H1 (cell line): ENCODE results near the gene CXCL1. TPM values are rescaled to one million over a fixed set of nuclear protein-coding genes. Genes with fewer than 3 reads are reported as not detected.

Source experiments
- CTCF ChIA-PET: fragments of 300-600 bp; sonication (Branson Sonifier 250); formaldehyde crosslinking; loops from one replicate; lab custom pipeline; 2021; ENCODE audit not compliant: partially characterized antibody; lab: Charles Lee
- POLR2A ChIA-PET: fragments of 300-600 bp; sonication (Branson Sonifier 250); formaldehyde crosslinking; loops from one replicate; lab custom pipeline; 2021; ENCODE audit warnings: inconsistent platforms; ENCODE audit not compliant: partially characterized antibody; lab: Charles Lee
- DNase-seq, 2 experiments: peaks; one replicate each; pipeline versions ENCODE4 v3.0.0 to v3.0.0-alpha.2; 2010 to 2022; ENCODE audit warnings: low spot score in 2 of 2, low read depth in 1 of 2, mixed read lengths in 1 of 2
- FAIRE-seq: peaks from 2 replicates; lab custom pipeline; 2011; peaks lifted over from hg19 to GRCh38; lab: Jason Lieb, UNC
- H2AFZ ChIP-seq: 2 replicates; pipeline ENCODE4 v1.8.1; 2012; ENCODE audit warnings: low read length, inconsistent platforms
- H2AK5ac ChIP-seq: 2 replicates; pipeline ENCODE4 v1.6.1; 2013; ENCODE audit warnings: low read depth, low read length
- H2BK120ac ChIP-seq: replicated peaks from 2 replicates; pipeline ENCODE3; 2013; ENCODE audit warnings: low read depth, low read length, inconsistent platforms
- H2BK12ac ChIP-seq: 2 replicates; pipeline ENCODE4 v1.6.1; 2013; ENCODE audit warnings: low read depth, low read length
- H2BK15ac ChIP-seq: 2 replicates; pipeline ENCODE4 v1.6.1; 2013; ENCODE audit warnings: low read length
- H2BK20ac ChIP-seq: 2 replicates; pipeline ENCODE4 v1.6.1; 2013; ENCODE audit warnings: low read length
- H2BK5ac ChIP-seq: 2 replicates; pipeline ENCODE4 v1.6.1; 2013; ENCODE audit warnings: low read depth, low read length
- H3K14ac ChIP-seq: 2 replicates; pipeline ENCODE4 v1.6.1; 2013; ENCODE audit warnings: inconsistent platforms; ENCODE audit not compliant: insufficient read length
- H3K18ac ChIP-seq: 2 replicates; pipeline ENCODE4 v1.6.1; 2013; ENCODE audit warnings: low read length; ENCODE audit errors: extremely low read depth
- H3K23ac ChIP-seq: 2 replicates; pipeline ENCODE4 v1.6.1; 2013; ENCODE audit warnings: inconsistent platforms; ENCODE audit not compliant: insufficient read length
- H3K23me2 ChIP-seq: 2 replicates; pipeline ENCODE4 v1.6.1; 2013; ENCODE audit warnings: low read depth, low read length
- H3K27ac ChIP-seq: 2 replicates; pipeline ENCODE4 v1.6.1; 2011; ENCODE audit warnings: low read depth, low read length, inconsistent platforms
- H3K27me3 ChIP-seq, 4 experiments: replicated peaks in 1 of 4; 1 replicate in 1 of 4; 2 replicates in 3 of 4; pipeline versions ENCODE4 v1.6.1 to v1.8.1; 2011 to 2013; ENCODE audit warnings: low read length in 3 of 4, mild to moderate bottlenecking in 3 of 4, inconsistent platforms in 2 of 4, mixed read lengths in 2 of 4, moderate library complexity in 1 of 4; ENCODE audit not compliant: control insufficient read depth in 3 of 4, insufficient read depth in 3 of 4; ENCODE audit errors: extremely low read depth in 1 of 4
- H3K36me3 ChIP-seq, 4 experiments: 2 replicates each; pipeline versions ENCODE4 v1.6.1 to v1.8.1; 2011 to 2013; ENCODE audit warnings: mild to moderate bottlenecking in 4 of 4, low read length in 3 of 4, moderate library complexity in 2 of 4, control low read depth in 1 of 4, inconsistent platforms in 1 of 4; ENCODE audit not compliant: insufficient read depth in 4 of 4, control insufficient read depth in 2 of 4
- H3K4ac ChIP-seq: replicated peaks from 2 replicates; pipeline ENCODE3; 2013; ENCODE audit warnings: low read length, low read depth, mixed read lengths, inconsistent platforms; ENCODE audit not compliant: insufficient read length
- H3K4me1 ChIP-seq, 4 experiments: replicated peaks in 1 of 4; 1 replicate in 1 of 4; 2 replicates in 3 of 4; pipeline versions ENCODE4 v1.6.1 to v1.8.1; 2011 to 2013; ENCODE audit warnings: low read length in 3 of 4, inconsistent platforms in 2 of 4, mixed read lengths in 1 of 4; ENCODE audit not compliant: insufficient read depth in 4 of 4, control insufficient read depth in 3 of 4
- H3K4me2 ChIP-seq, 2 experiments: 2 replicates each; pipeline versions ENCODE4 v1.6.1 to v1.8.1; 2011 to 2013; ENCODE audit warnings: low read depth in 2 of 2, low read length in 2 of 2, control low read depth in 1 of 2, inconsistent platforms in 1 of 2, mild to moderate bottlenecking in 1 of 2; ENCODE audit not compliant: insufficient read depth in 1 of 2
- H3K4me3 ChIP-seq, 4 experiments: fragments of 200-600, 300-600 bp in 1 of 4; sonication (generic), shearing (Covaris generic), sonication (Bioruptor Twin) in 1 of 4; 2 replicates each; pipeline versions ENCODE4 v1.5.1 to v1.8.1; 2011 to 2016; ENCODE audit warnings: low read length in 4 of 4, low read depth in 3 of 4, control low read depth in 2 of 4, inconsistent platforms in 2 of 4, mild to moderate bottlenecking in 2 of 4, mixed read lengths in 1 of 4, moderate library complexity in 1 of 4; ENCODE audit not compliant: insufficient read depth in 2 of 4; ENCODE audit errors: extremely low read depth in 1 of 4
- H3K56ac ChIP-seq: replicated peaks from 2 replicates; pipeline ENCODE3; 2013; ENCODE audit warnings: low read depth, mild to moderate bottlenecking, mixed read lengths, low read length, inconsistent platforms; ENCODE audit not compliant: insufficient read length
- H3K79me1 ChIP-seq: 2 replicates; pipeline ENCODE4 v1.6.1; 2013; ENCODE audit warnings: low read depth, low read length, control low read depth
- H3K79me2 ChIP-seq, 2 experiments: 2 replicates each; pipeline versions ENCODE4 v1.6.1 to v1.8.1; 2012 to 2013; ENCODE audit warnings: low read length in 2 of 2, mild to moderate bottlenecking in 2 of 2, inconsistent platforms in 1 of 2; ENCODE audit not compliant: insufficient read depth in 2 of 2, control insufficient read depth in 1 of 2
- H3K9ac ChIP-seq, 4 experiments: replicated peaks in 1 of 4; 1 replicate in 1 of 4; 2 replicates in 3 of 4; pipeline versions ENCODE4 v1.6.1 to v1.8.1; 2011 to 2013; ENCODE audit warnings: low read depth in 3 of 4, low read length in 3 of 4, control low read depth in 2 of 4, mild to moderate bottlenecking in 2 of 4, moderate library complexity in 2 of 4, inconsistent platforms in 1 of 4; ENCODE audit errors: extremely low read depth in 1 of 4
- H3K9me3 ChIP-seq, 2 experiments: 2 replicates each; pipeline versions ENCODE4 v1.6.1 to v1.8.1; 2012 to 2013; ENCODE audit warnings: mild to moderate bottlenecking in 2 of 2, moderate library complexity in 2 of 2, control low read depth in 1 of 2, inconsistent platforms in 1 of 2, low read depth in 1 of 2, low read length in 1 of 2, mixed read lengths in 1 of 2; ENCODE audit not compliant: insufficient read depth in 2 of 2
- H4K20me1 ChIP-seq, 2 experiments: replicated peaks in 1 of 2; 2 replicates each; pipeline versions ENCODE3 to v1.8.1; 2011 to 2013; ENCODE audit warnings: inconsistent platforms in 2 of 2, low read length in 2 of 2, mild to moderate bottlenecking in 1 of 2; ENCODE audit not compliant: insufficient read depth in 2 of 2, control insufficient read depth in 1 of 2
- H4K5ac ChIP-seq: 2 replicates; pipeline ENCODE4 v1.6.1; 2013; ENCODE audit warnings: low read length, low read depth, mixed read lengths, inconsistent platforms; ENCODE audit not compliant: insufficient read length
- H4K8ac ChIP-seq: 2 replicates; pipeline ENCODE4 v1.8.0; 2013; ENCODE audit warnings: mild to moderate bottlenecking, moderate library complexity, low read length, inconsistent platforms; ENCODE audit not compliant: insufficient read depth; ENCODE audit errors: extremely low read depth
- H4K91ac ChIP-seq: replicated peaks from 2 replicates; pipeline ENCODE3; 2013; ENCODE audit warnings: low read length, mixed read lengths, inconsistent platforms; ENCODE audit not compliant: insufficient read length
- CREB1 ChIP-seq: IDR thresholded peaks from 2 replicates; pipeline ENCODE4 v1.6.1; 2012; ENCODE audit warnings: inconsistent platforms
- EZH2 ChIP-seq: fragments of 200-600 bp; sonication (generic); IDR thresholded peaks from 2 replicates; pipeline ENCODE4 v1.7.1; 2012; ENCODE audit warnings: low read depth, mild to moderate bottlenecking, moderate library complexity, low read length, inconsistent platforms; ENCODE audit not compliant: severe bottlenecking
- GTF2F1 ChIP-seq: IDR thresholded peaks from 2 replicates; pipeline ENCODE4 v1.6.1; 2012; ENCODE audit warnings: low read depth, low read length, improper control_type of control experiment, borderline replicate concordance
- KDM1A ChIP-seq: fragments of 200-600, 300-600 bp; sonication (generic); IDR thresholded peaks from 2 replicates; pipeline ENCODE4 v1.7.1; 2016; ENCODE audit warnings: mild to moderate bottlenecking, low read length, borderline replicate concordance
- RFX5 ChIP-seq: IDR thresholded peaks from 2 replicates; pipeline ENCODE4 v1.6.1; 2011; ENCODE audit warnings: low read depth, low read length, improper control_type of control experiment, borderline replicate concordance
- RNF2 ChIP-seq: fragments of 200-900, 300-1000 bp; sonication (generic); IDR thresholded peaks from 2 replicates; pipeline ENCODE4 v1.7.1; 2016; ENCODE audit warnings: borderline replicate concordance, low read depth, mild to moderate bottlenecking, antibody characterized with exemption, low read length; ENCODE audit not compliant: poor library complexity, severe bottlenecking; ENCODE audit errors: missing control alignments
- RXRA ChIP-seq: IDR thresholded peaks from 2 replicates; pipeline ENCODE4 v1.6.1; 2011; ENCODE audit warnings: low read depth, mild to moderate bottlenecking, low read length, moderate library complexity; ENCODE audit not compliant: insufficient read depth
- SAP30 ChIP-seq: fragments of 300-600 bp; sonication (generic); IDR thresholded peaks from 2 replicates; pipeline ENCODE4 v1.7.1; 2012; ENCODE audit warnings: low read length, moderate library complexity, mild to moderate bottlenecking, inconsistent platforms; ENCODE audit not compliant: insufficient read depth, insufficient replicate concordance
- SIX5 ChIP-seq: IDR thresholded peaks from 2 replicates; pipeline ENCODE4 v1.6.1; 2011; ENCODE audit warnings: mild to moderate bottlenecking, low read depth, low read length
- TAF1 ChIP-seq: IDR thresholded peaks from 2 replicates; pipeline ENCODE4 v1.6.1; 2011; ENCODE audit warnings: mild to moderate bottlenecking, low read depth, low read length
- WGBS, 2 experiments: shearing (Covaris generic) in 1 of 2; methylation state at CpG; one replicate each; pipeline versions ENCODE4 v1.1.6 to v1.1.7; 2013 to 2015; ENCODE audit warnings: low lambda C conversion rate in 2 of 2, mixed read lengths in 2 of 2, inconsistent platforms in 1 of 2, low coverage in 1 of 2, missing lambda C conversion rate in 1 of 2; ENCODE audit not compliant: insufficient replicate concordance in 2 of 2, insufficient coverage in 1 of 2, insufficient read length in 1 of 2; ENCODE audit errors: extremely low coverage in 1 of 2, missing lambda C conversion rate in 1 of 2; 5-methylcytosine and 5-hydroxymethylcytosine counted together
- polyA plus RNA-seq, 7 experiments: library from polyadenylated mRNA; depleted of rRNA in 3 of 7; stranded (reverse) in 5 of 7; unstranded in 2 of 7; fragments of >200 nt in 5 of 7; fragments of 200-250 nt in 2 of 7; gene quantifications; 1 replicate in 5 of 7; 2 replicates in 1 of 7; 4 replicates in 1 of 7; pipeline versions ENCODE4 v1.2.1 to v1.2.3, GENCODE V29; 2011 to 2013; ENCODE audit warnings: missing spikeins in 2 of 7, mixed read lengths in 2 of 7
- total RNA-seq: library from RNA; stranded (reverse); fragmentation: NEBNext Ultra II Directional; extraction: Animal tissue kit (Norgen Biotek cat#: 25700); gene quantifications from 2 replicates; pipeline ENCODE4 v1.2.1, GENCODE V29; 2021
- TF ChIP-seq, protein P1 (sequence below), 3 experiments: IDR thresholded peaks; 1 replicate in 2 of 3; 2 replicates in 1 of 3; pipeline versions ENCODE4 v1.5.1 to v1.6.1; 2011; ENCODE audit warnings: low read length in 3 of 3, mild to moderate bottlenecking in 3 of 3, inconsistent platforms in 2 of 3, low read depth in 1 of 3, moderate library complexity in 1 of 3; ENCODE audit not compliant: insufficient read depth in 1 of 3; ENCODE audit errors: control extremely low read depth in 1 of 3

Gene CXCL1
- total and polyA plus RNA-seq, 2 of the 8 experiments (the other 6 are each of a cell fraction or from before 2014, with no cell fraction given): 0.77 to 0.80 TPM

DNA sequence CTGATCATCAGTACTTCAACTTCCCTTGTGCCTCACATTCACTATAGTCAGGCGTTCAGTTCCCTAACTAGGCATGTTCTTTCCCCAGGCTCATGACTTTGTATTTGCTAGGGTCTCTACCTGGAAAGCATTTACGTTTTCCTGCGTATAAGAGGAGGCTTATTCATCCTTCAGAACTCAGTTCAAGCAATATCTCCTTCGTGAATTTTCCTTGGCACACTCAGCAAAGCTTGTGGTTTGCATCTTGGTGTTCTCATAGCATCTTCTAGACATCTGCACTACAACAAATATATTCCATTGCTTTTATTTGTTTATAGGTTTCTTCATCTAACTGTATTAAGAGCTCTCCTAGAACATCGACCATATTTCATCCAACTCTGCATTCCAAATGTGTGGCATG lies 30.1 kb upstream of the CXCL1 start:
- no peak overlapping the region for H3K4me3 ChIP-seq
- CTCF ChIA-PET: interaction anchor here (0.7 to 2.5 kb wide), 3 partner anchors 25 to 769 kb away, joined by 3 to 9 read pairs (median 4); no protein-coding TSS in a partner anchor
- TF ChIP-seq EZH2 (no peak), TAF1 (no peak), SAP30 (no peak), KDM1A (no peak), RXRA (no peak), CREB1 (no peak), RNF2 (no peak), GTF2F1 (no peak), SIX5 (no peak), RFX5 (no peak)
- TF ChIP-seq, protein P1, sequence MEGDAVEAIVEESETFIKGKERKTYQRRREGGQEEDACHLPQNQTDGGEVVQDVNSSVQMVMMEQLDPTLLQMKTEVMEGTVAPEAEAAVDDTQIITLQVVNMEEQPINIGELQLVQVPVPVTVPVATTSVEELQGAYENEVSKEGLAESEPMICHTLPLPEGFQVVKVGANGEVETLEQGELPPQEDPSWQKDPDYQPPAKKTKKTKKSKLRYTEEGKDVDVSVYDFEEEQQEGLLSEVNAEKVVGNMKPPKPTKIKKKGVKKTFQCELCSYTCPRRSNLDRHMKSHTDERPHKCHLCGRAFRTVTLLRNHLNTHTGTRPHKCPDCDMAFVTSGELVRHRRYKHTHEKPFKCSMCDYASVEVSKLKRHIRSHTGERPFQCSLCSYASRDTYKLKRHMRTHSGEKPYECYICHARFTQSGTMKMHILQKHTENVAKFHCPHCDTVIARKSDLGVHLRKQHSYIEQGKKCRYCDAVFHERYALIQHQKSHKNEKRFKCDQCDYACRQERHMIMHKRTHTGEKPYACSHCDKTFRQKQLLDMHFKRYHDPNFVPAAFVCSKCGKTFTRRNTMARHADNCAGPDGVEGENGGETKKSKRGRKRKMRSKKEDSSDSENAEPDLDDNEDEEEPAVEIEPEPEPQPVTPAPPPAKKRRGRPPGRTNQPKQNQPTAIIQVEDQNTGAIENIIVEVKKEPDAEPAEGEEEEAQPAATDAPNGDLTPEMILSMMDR (IDR thresholded peaks at IDR 0.05; ENCODE audit: control extremely low read depth in 1 of 3, insufficient read depth in 1 of 3, low read depth in 1 of 3, low read length in 3 of 3): no peak

More for the DNA sequence above, 30.1 kb upstream of the CXCL1 start:
- WGBS, 2 experiments: 89% methylated on average over 5 of the region's 5 CpGs; no CpG with 5 or more reads in 1 of the 2 experiments
- H3K23me2 ChIP-seq: peaks cover 4% of the 10 kb centered on the region; the same call in 1 of the 2 replicates
- no peak overlapping the region for H2AFZ ChIP-seq
- H3K27ac ChIP-seq: no peak overlapping the region
- no peak overlapping the region for H3K4ac ChIP-seq
- no peak overlapping the region for H4K91ac ChIP-seq
- POLR2A ChIA-PET: no interaction called here
- no peak overlapping the region for H2BK120ac ChIP-seq
- H3K79me2 ChIP-seq: no peaks in the 10 kb centered on the region
- H2BK5ac ChIP-seq: no peak overlapping the region
- no peaks in the 10 kb centered on the region for H3K9me3 ChIP-seq
- DNase-seq (no peak), FAIRE-seq (no peak)
- no peaks in the 10 kb centered on the region for H3K36me3 ChIP-seq
- H4K20me1 ChIP-seq: no peaks in the 10 kb centered on the region
- no peak overlapping the region for H4K8ac ChIP-seq
- no peak overlapping the region for H2BK20ac ChIP-seq
- no peak overlapping the region for H3K4me2 ChIP-seq
- no peak overlapping the region for H2BK15ac ChIP-seq
- no peak overlapping the region for H3K9ac ChIP-seq
- H3K14ac ChIP-seq: no peak overlapping the region
- no peak overlapping the region for H3K23ac ChIP-seq
- H3K4me1 ChIP-seq: no peaks in the 10 kb centered on the region
- no peak overlapping the region for H3K56ac ChIP-seq
- no peak overlapping the region for H2AK5ac ChIP-seq
- H3K27me3 ChIP-seq: no peaks in the 10 kb centered on the region; a peak in 1 of 7 replicates
- H3K18ac ChIP-seq: no peak overlapping the region
- H3K79me1 ChIP-seq: no peaks in the 10 kb centered on the region
- H2BK12ac ChIP-seq: no peak overlapping the region
- no peak overlapping the region for H4K5ac ChIP-seq
